Ramos (cell line): Measurements from ENCODE around the gene AKNAD1.

Experiments
- in situ Hi-C: fragments of 300-500 bp; cut with MboI; formaldehyde crosslinking; loops from one replicate; pipeline ENCODE4 v1.14.3; 2022; ENCODE audit warnings: low sequenced_read_pairs; ENCODE audit not compliant: unreplicated experiment

Gene AKNAD1

GRCh38 chr1:108831225-108831624, 25.7 kb downstream of the AKNAD1 start:
- in situ Hi-C loops = loop anchor here (10.0 kb wide), 1 partner anchor 284 kb away; the partner anchor contains the start of gene ELAPOR1

GRCh38 chr1:108830119-108831008, 26.5 kb downstream of the AKNAD1 start:
- in situ Hi-C loops = loop anchor here (10.0 kb wide), 1 partner anchor 284 kb away; the partner anchor contains the start of gene ELAPOR1

DNA sequence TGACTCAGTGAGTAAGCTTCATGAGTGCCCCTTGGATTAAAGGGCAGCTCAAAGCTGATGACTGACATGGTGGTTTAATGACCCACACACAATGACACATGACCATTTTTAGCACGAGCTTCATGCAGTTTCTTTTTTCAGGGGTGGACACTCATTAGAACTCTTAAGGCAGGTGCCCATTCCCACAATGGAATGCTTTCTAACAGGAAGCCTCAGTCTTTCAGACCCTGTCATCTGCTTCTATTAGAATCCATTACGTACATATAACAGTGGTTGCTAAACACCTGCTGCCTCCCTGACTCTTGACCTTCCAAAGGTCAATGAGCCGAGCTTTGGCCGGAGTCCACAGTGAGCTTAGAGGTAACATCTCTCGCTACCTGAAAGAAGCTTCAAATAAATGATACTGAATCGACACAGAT, 27.4 kb downstream of the AKNAD1 start:
- in situ Hi-C loops = no loop called here

DNA sequence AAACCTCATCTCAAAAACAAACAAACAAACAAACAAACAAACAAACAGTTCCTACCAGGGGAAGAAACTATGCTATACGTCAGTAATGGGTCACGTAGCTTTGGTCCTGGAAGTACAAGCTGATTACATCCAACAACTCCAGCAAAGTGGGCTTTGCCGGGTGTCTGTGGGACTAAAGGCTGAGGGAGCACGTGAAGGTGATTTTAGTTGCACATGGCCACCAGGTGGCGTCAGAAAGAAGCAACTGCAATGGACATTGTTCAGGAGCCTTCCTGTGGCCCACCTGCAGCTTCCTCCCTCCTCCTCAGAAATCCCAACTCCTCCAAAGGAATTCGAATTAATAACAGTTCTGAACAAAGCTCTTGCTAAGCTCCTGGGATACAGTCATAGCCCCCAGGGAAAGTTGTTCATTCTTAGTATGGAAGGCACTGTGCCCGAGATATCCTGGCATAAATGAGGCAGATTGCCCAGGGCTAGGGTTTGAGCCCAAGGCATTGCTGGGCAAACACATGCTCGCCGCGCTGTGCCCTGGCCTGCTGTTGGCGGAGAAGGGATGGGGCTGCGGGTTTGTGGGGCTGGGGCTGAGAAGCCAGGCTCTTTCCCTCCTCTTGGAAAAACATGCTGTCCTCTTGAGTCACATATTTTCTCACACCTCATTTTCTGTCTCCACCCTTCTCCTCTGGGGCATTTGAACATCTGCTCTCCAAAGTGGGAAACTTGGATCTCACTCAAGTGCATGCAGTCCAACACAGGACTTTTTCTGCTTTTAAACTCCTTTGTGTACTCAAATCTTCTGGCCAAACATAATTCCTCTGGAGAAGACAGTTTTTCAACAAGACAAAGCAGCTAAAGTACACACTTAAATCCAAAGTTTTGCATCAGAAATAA, 28.6 kb downstream of the AKNAD1 start:
- in situ Hi-C loops = no loop called here

GRCh38 chr1:108826081-108826635, 30.7 kb downstream of the AKNAD1 start:
- in situ Hi-C loops = no loop called here

DNA sequence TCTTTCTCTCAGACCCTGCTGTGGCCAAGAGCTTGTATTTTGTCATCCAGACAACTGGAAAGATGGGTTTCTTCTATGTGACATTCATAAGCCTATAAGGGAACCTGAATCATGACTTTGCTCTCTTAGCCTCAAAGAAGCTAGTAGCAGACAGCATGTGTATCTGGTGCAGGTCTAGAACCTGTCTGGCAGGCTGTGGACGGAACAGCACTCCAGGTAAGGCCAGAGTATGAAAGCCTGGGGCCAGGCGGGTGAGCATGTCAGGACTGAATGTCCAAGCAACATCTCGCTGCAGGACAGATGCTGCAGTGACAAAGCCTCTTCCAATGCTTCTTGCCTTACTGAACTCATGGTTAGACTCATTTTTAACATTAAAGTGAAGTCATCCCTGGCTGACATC, 32.8 kb downstream of the AKNAD1 start:
- in situ Hi-C loops = no loop called here

DNA sequence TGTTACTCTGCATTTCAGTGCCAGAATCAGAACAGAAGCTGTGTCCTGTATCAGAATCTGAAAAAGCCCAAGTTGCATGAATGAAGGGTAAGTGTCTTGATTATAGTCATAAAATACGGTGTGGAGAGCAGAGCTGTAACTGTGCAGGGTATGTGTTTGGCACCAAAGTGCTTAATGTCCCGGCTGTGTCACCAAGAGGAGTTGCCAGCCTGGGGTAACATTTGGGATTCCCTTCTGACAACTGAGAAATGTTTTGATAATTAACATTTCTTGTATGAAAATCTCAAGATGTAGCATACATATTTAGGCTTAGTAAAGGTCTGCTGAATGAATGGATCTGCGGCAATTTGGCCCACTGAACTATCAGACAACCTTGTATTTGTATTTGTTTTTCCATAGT, 33.3 kb downstream of the AKNAD1 start:
- in situ Hi-C loops = no loop called here

- in situ Hi-C loops = no loop called here
Measured at GRCh38 chr1:108819878-108820277, 37.0 kb downstream of the AKNAD1 start.

GRCh38 chr1:108817811-108818210, 39.1 kb downstream of the AKNAD1 start:
- in situ Hi-C loops = no loop called here

- in situ Hi-C loops = no loop called here
Measured at GRCh38 chr1:108817016-108817415, 39.9 kb downstream of the AKNAD1 start.

DNA sequence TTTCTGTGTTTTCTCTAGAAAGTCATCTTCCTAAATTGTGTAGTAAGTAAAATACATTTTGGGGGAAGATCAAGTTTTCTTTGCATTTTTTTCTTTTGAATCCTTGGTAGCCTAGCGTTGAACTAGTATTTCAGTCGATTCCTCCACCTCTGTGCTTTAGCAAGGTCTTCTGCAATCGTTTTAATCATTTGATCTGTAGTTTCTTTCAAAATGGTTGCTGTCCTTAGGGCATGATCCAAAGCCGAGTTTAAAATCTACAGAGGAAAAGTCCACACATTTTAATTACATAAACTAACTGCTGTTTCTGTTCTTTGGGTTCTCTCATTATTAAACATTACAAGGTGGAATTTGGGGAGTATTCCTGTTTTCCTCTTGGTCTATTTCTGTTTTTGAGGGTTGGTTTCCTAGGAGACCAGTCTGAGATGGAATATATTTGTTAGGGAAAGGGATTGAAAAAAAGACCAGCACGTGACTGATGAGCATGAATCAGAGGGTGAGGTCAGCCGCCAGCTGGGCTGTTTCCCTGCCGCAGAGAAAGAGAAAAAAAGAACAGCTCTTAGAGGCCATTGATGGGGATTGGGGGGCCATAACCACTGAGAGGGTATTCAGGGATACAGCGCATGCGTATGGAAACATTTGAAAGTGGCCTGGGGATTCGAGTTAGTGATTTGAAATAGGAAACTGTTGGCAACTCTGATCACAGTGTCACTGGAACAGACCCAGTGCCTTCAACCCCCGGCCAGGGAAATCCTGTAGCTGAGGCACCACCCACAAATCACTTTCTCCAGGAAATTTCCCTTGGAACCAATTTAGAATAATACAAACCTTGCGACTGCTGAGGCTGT, 40.6 kb downstream of the AKNAD1 start:
- in situ Hi-C loops = no loop called here

DNA sequence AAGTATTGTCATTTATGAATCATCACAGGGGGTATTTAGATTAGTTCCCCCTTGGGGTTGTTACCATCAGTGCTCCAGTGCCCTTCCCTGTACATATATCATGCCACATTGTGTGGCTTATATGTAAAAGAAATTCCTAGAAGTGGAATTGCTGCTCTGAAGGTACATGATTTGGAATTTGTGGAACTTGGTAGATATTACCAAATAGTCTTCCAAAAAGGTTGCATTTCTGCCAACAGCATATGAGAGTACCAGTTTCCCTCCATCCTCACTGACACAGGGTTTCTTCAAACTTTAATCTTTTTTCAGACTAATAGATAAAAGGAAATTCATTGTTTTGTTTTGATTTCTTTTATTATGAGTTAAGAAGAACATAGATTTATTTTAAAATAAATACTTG, 41.3 kb downstream of the AKNAD1 start:
- in situ Hi-C loops = no loop called here

- in situ Hi-C loops = no loop called here
Measured at GRCh38 chr1:108814343-108815125, 42.4 kb downstream of the AKNAD1 start.

DNA sequence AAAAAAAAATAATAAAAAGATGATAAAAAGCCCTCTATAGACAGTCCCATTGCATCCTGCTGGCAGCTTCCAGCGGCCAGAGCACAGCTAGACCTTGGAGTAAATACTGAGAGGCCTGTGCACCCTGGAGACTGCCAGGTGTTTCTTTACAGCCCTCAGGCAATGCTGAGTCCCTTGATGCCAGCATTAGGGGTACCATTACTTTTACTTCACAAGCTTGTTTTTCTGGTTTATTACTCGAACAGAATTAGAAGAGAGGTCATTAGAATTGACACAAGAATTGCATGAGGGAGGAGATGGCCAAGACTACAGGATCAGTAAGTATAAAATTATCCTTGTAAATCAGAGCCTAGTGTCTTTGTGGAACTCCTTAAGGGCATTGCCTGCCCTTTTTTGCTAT, 43.6 kb downstream of the AKNAD1 start:
- in situ Hi-C loops = no loop called here

DNA sequence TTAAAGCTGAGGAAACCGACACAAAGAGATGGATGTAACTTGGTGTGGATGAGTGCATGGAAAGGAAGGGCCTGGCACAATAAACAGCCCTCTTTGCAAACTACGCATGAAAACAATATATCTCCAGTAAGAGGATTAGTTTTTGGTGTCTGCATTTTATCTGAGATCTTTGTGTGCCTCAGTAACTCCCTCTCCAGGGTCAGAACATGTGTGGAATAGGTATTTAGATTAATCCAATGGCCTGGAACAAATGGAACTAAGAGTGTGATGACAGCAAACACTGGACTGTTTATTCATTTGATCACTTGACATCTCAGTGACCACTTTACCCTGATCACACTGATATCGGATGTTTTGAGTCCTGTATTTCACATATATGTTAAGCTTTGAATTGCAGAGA, 45.3 kb downstream of the AKNAD1 start:
- in situ Hi-C loops = no loop called here

- in situ Hi-C loops = no loop called here
Measured at GRCh38 chr1:108808438-108808837, 48.5 kb downstream of the AKNAD1 start.

DNA sequence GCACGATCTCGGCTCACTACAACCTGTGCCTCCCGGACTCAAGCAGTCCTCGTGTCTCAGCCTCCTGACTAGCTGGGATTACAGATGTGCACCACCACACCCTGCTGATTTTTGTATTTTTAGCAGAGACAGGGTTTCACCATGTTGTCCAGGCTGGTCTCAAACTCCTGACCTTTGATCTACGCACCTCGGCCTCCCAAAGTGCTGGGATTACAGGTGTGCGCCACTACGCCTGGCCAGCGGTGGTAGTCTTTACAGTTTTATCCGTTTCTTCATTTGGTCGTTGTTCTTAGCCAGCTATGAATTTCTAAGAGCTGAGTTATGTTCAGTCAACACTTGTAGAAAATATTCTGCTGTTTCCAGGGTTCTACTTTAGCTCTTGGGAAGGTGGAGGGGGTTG, 53.3 kb downstream of the AKNAD1 start:
- in situ Hi-C loops = no loop called here

- in situ Hi-C loops = no loop called here
Measured at GRCh38 chr1:108801101-108801500, 55.8 kb downstream of the AKNAD1 start.

- in situ Hi-C loops = no loop called here
Measured at GRCh38 chr1:108799001-108799400, 57.9 kb downstream of the AKNAD1 start.
